GM23338 (cell line): ENCODE measurements around the gene SLC9A8.

Experiments
- CREB1 ChIP-seq: fragments of 250-450 bp; sonication (Bioruptor Pico); IDR thresholded peaks from 2 replicates; pipeline ENCODE4 v1.5.0; 2020; ENCODE audit warnings: low read depth, mild to moderate bottlenecking, moderate library complexity
- EZH2 ChIP-seq: fragments of 200-600 bp; sonication (generic); IDR thresholded peaks from one replicate; pipeline ENCODE4 v1.8.0; 2017; ENCODE audit warnings: antibody characterized with exemption, mild to moderate bottlenecking, low read depth; ENCODE audit not compliant: unreplicated experiment
- NANOG ChIP-seq: IDR thresholded peaks from 2 replicates; pipeline ENCODE4 v1.6.1; 2016; ENCODE audit warnings: antibody characterized with exemption, borderline replicate concordance
- POLR2AphosphoS5 ChIP-seq: IDR thresholded peaks from 2 replicates; pipeline ENCODE4 v1.6.1; 2016; ENCODE audit warnings: antibody characterized with exemption, low read depth
- STAT1 ChIP-seq: IDR thresholded peaks from one replicate; pipeline ENCODE4 v1.6.1; 2016; ENCODE audit warnings: antibody characterized with exemption; ENCODE audit not compliant: unreplicated experiment
- ZNF114 ChIP-seq: fragments of 250-450 bp; sonication (Bioruptor Pico); IDR thresholded peaks from 2 replicates; pipeline ENCODE4 v1.5.0; 2020; ENCODE audit warnings: mild to moderate bottlenecking, moderate library complexity
- ZNF331 ChIP-seq: fragments of 250-450 bp; sonication (Bioruptor Pico); IDR thresholded peaks from 2 replicates; pipeline ENCODE4 v1.5.0; 2020; ENCODE audit warnings: low read depth, mild to moderate bottlenecking, moderate library complexity
- TF ChIP-seq, protein P1 (sequence below): IDR thresholded peaks from 2 replicates; pipeline ENCODE4 v1.6.1; 2016; ENCODE audit warnings: antibody characterized with exemption
- TF ChIP-seq, protein P2 (sequence below), 2 experiments: fragments of 200-600 bp in 1 of 2; sonication (generic) in 1 of 2; conservative IDR thresholded peaks; 2 replicates each; pipeline versions ENCODE4 v1.5.1 to v1.6.1; 2016 to 2017; ENCODE audit warnings: antibody characterized with exemption in 2 of 2, low read depth in 2 of 2, mild to moderate bottlenecking in 2 of 2, moderate library complexity in 1 of 2
- TF ChIP-seq, protein P3 (sequence below): IDR thresholded peaks from one replicate; pipeline ENCODE4 v1.6.1; 2018; ENCODE audit warnings: antibody characterized with exemption; ENCODE audit not compliant: unreplicated experiment

DNA sequence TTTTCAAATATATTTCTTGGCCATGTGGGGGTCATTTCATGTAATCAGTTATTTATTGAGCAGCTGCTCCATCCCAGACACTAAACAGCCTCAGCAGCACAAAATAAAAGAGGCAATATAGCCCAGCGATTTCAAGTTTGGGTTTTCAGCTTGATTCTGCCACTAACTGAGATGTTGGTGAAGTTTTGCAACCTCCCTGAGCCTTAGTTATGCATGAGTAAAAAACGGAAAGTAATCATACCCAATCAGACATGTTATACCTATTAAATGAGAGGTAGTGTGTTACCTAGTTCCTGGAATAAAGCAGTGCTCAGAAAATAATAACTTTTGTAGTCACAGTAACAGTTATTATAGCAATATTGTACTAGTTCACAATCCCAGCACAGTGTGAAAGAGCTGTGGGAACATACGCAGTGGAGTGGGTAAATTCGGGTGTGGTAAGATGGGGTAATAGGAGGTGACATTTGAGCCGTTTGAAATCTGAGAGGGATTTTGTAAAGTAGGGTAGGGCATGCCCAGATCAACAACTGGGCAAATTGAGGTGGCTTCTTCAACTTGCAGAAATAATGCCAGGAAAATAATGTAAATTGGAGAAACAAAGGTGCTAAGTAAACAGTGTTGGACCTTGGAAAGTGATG, 1.5 kb downstream of the SLC9A8 start:
- TF ChIP-seq, protein P1, sequence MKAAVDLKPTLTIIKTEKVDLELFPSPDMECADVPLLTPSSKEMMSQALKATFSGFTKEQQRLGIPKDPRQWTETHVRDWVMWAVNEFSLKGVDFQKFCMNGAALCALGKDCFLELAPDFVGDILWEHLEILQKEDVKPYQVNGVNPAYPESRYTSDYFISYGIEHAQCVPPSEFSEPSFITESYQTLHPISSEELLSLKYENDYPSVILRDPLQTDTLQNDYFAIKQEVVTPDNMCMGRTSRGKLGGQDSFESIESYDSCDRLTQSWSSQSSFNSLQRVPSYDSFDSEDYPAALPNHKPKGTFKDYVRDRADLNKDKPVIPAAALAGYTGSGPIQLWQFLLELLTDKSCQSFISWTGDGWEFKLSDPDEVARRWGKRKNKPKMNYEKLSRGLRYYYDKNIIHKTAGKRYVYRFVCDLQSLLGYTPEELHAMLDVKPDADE = no peak
- TF ChIP-seq ZNF114 = no peak
- TF ChIP-seq, protein P2, sequence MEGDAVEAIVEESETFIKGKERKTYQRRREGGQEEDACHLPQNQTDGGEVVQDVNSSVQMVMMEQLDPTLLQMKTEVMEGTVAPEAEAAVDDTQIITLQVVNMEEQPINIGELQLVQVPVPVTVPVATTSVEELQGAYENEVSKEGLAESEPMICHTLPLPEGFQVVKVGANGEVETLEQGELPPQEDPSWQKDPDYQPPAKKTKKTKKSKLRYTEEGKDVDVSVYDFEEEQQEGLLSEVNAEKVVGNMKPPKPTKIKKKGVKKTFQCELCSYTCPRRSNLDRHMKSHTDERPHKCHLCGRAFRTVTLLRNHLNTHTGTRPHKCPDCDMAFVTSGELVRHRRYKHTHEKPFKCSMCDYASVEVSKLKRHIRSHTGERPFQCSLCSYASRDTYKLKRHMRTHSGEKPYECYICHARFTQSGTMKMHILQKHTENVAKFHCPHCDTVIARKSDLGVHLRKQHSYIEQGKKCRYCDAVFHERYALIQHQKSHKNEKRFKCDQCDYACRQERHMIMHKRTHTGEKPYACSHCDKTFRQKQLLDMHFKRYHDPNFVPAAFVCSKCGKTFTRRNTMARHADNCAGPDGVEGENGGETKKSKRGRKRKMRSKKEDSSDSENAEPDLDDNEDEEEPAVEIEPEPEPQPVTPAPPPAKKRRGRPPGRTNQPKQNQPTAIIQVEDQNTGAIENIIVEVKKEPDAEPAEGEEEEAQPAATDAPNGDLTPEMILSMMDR (conservative IDR thresholded peaks at IDR 0.05; ENCODE audit: low read depth in 2 of 2) = no peak
- no peak for TF ChIP-seq POLR2AphosphoS5
- TF ChIP-seq CREB1 (CRISPR knock-in tag) = no peak
- TF ChIP-seq EZH2 = no peak
- no peak for TF ChIP-seq STAT1
- TF ChIP-seq, protein P3, sequence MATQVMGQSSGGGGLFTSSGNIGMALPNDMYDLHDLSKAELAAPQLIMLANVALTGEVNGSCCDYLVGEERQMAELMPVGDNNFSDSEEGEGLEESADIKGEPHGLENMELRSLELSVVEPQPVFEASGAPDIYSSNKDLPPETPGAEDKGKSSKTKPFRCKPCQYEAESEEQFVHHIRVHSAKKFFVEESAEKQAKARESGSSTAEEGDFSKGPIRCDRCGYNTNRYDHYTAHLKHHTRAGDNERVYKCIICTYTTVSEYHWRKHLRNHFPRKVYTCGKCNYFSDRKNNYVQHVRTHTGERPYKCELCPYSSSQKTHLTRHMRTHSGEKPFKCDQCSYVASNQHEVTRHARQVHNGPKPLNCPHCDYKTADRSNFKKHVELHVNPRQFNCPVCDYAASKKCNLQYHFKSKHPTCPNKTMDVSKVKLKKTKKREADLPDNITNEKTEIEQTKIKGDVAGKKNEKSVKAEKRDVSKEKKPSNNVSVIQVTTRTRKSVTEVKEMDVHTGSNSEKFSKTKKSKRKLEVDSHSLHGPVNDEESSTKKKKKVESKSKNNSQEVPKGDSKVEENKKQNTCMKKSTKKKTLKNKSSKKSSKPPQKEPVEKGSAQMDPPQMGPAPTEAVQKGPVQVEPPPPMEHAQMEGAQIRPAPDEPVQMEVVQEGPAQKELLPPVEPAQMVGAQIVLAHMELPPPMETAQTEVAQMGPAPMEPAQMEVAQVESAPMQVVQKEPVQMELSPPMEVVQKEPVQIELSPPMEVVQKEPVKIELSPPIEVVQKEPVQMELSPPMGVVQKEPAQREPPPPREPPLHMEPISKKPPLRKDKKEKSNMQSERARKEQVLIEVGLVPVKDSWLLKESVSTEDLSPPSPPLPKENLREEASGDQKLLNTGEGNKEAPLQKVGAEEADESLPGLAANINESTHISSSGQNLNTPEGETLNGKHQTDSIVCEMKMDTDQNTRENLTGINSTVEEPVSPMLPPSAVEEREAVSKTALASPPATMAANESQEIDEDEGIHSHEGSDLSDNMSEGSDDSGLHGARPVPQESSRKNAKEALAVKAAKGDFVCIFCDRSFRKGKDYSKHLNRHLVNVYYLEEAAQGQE = no peak
- no peak for TF ChIP-seq ZNF331 (CRISPR knock-in tag)
- no peak for TF ChIP-seq NANOG
